Amniotic stem cell (primary cell): ENCODE data around the gene RASD2.
"Not testable (repeated sequence)": the region's sequence is repeated elsewhere in the genome, so short reads cannot be mapped to it uniquely, and the experiment has no call there.

Experiments
- DNase-seq: peaks from one replicate; lab custom pipeline; 2025; lab: John Stamatoyannopoulos, UW

RASD2 gene, protein sequence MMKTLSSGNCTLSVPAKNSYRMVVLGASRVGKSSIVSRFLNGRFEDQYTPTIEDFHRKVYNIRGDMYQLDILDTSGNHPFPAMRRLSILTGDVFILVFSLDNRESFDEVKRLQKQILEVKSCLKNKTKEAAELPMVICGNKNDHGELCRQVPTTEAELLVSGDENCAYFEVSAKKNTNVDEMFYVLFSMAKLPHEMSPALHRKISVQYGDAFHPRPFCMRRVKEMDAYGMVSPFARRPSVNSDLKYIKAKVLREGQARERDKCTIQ

GRCh38 chr22:35540595-35541253 lies at the start of gene RASD2:
TSS of gene RASD2 (plus strand) at chr22:35540831. CDS start at chr22:35546810, 5,979 bp downstream.
- no peak for DNase-seq

DNA sequence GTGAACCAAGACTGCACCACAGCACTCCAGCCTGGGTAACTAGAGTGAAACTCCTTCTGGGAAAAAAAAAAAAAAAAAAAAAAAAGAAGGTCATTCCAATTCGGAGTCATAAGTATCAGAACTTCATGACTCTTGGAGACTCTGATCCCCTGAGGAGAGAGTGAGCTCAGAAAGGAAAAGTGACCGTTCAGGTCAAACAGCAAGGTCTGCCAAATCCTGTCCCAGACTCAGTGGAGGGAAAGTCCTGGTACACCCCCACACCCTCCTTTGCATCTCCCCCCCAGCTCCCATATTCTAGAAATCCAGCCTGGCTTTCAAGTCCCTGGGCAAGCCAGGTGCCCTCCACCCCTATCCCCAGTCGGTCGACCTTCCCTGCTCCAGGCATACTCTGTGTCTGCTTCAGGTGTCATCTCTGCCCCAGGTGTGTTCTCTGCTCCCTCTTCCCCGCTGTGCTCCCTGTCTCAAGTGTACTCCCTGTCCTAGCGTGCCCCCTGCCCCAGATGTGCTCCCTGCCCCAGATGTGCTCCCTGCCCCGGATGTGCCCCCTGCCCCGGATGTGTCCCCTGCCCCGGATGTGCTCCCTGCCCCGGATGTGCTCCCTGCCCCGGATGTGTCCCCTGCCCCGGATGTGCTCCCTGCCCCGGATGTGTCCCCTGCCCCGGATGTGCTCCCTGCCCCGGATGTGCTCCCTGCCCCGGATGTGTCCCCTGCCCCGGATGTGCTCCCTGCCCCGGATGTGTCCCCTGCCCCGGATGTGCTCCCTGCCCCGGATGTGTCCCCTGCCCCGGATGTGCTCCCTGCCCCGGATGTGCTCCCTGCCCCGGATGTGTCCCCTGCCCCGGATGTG lies 49.3 kb upstream of the RASD2 start:
- not testable (repeated sequence) for DNase-seq

DNA sequence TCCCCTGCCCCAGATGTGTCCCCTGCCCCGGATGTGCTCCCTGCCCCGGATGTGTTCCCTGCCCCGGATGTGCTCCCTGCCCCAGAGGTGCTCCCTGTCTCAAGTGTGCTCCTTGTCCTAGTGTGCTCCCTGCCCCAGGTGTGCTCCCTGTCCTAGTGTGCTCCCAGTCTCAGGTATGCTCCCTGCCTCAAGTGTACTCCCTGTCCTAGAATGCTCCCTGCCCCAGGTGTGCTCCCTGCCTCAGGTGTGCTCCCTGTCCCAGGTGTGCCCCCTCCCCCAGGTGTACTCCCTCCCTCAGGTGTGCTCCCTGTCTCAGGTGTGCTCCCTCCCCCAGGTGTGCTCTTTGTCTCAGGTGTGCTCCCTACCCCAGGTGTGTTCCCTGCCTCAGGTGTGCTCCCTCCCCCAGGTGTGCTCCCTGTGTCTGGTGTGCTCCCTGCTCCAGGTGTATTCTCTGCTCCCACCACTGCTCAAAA lies 48.7 kb upstream of the RASD2 start:
- DNase-seq, result no peak

DNA sequence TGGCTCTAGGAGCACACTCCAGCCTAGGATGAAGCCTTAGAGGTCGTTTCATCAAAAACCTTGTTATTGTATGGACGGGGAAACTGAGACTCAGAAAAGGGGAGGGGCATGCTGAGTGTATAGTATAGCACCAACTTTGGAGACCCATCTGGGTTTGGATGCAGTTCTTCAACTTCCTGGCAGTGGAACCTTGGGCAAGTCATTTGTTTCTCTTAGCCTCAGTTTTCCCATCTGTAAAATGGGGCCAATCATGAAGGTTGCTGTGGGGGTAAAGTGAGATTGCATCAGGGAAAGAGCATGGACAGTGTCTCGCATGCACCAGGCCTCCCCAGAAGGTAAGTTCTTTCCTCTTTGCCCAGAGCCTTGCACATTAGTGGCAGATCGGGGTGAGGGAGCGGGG lies 47.6 kb upstream of the RASD2 start:
- no peak for DNase-seq

DNA sequence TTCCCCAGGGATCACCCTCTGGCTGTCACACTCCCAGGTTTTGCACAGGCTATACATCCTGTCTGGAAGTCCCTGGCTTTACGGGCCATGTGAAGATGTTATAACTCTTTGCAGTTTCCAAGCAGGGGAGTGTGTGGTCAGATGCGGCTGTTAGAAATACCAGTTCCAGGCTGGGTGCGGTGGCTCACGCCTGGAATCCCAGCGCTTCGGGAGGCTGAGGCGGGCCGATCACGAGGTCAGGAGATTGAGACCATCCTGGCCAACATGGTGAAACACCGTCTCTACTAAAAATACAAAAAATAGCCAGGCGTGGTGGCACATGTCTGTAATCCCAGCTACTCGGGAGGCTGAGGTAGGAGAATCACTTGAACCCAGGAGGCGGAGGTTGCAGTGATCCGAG lies 44.9 kb upstream of the RASD2 start:
- not testable (repeated sequence) for DNase-seq

- DNase-seq, result no peak
These were observed 43.8 kb upstream of the RASD2 start for GRCh38 chr22:35496768-35497312.

- DNase-seq, result no peak
These were observed 42.4 kb upstream of the RASD2 start for GRCh38 chr22:35498026-35498800.

- DNase-seq, result no peak
These were observed 37.8 kb upstream of the RASD2 start for GRCh38 chr22:35502836-35503235.

DNA sequence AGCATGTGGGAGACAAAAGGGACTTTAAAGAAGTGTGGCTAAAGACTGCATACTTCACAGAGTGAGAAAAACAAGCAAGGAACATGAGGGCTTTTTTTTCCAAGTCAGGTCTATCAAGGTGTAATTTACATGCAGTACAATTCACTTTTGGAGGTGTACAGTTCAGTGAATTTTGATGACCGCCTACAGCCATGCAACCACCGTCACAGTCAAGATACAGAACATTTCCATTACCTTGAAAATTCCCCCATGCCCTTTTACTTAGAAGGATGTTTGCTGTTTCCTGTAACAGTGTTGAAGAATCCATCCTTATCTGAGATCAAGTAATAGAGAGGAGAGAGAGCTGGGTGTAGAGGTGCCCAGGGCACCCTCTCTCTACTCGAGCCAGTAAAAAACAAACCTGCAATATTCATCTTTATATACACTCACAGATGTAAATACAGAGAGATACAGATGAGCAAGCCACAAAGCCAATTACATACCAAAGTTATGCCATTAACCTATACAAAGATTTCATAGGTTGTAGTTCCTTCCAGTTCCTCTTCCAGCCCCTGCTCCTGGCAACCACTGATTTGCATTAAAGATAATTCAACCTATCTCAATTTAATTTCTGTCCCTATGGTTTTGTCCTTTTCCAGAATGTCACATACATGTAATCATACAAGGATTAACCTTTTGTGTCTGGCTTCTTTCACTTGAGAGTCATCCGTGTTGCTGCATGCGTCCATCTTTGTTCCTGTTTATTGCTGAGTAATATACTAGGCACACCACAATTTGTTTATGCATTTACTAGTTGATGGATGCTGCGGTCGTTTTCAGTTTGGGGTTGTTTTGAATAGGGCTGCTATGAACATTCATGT lies 35.0 kb upstream of the RASD2 start:
- DNase-seq, result no peak

DNA sequence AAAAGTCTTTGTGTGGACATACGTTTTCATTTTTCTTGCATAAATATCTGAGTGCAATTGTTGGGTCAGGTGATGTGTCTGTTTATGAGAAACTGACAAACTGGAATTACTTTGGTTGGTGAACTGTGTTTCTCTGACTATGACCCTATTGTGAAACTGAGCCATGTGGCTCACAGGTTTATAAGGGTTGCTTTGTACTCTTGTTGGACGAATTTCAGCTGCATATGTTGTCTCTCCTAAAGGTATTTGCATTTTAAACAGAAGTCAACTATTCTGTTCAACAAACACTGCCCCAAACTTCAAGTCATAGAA lies 34.4 kb upstream of the RASD2 start:
- DNase-seq, result no peak

DNA sequence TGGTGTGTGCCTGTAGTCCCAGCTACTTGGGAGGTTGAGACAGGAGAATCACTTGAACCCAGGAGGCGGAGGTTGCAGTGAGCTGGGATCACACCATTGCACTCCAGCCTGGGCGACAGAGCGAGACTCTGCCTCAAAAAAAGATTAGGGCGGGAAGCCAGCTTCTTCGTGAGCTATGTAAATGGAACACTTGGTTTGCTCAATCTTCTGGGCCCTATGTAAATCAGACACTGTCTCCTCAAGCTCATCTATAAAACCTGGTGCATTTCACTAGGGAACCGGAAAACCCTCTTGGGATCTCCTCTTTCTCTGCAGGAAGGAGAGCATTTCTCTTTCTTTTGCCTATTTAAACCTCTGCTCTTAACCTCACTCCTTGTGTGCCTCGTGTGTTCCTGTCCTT lies 32.8 kb upstream of the RASD2 start:
- DNase-seq, result not testable (repeated sequence)

DNA sequence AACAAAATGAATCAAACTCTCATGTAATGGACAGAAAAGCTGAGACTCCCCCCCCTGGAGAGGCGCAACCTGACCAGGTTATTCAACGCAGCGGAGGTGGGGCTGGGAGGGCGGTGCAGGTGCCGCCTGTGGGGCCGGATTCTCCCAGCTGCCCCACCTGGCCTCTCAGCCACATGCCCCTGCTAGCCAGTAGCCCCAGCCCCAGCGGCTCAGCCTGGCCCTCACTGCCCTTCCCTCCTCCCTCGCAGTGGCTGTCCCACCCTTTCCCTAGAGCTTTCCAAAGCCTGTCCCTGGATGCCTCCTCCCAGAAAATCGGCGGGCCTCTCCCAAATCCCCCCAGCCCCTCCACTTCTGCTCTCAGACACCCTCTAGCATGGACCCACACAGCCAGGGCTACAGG lies 31.2 kb upstream of the RASD2 start:
- no peak for DNase-seq

GRCh38 chr22:35509960-35510359 lies 30.7 kb upstream of the RASD2 start:
- no peak for DNase-seq

DNA sequence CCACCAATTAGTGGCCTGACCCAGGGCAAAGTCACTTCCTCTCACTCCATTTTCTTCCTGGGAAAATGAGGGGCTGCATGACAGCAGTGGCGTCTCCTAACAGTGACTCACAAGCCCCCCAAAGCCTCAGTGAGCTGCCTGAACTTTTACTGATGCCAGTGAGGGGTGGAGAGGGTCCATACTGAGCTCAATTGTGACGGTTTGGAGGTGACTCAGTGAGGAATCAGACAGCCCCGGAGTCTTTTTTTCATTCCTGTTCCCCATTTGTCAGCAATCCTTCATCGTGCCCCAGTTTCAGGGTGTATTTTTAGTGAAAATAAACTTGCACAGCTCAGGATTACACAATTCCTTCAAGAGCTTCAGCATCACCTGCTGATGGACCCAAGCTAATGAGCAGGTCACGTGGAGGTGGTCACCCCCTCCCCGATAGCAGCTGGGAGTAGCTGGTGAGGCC lies 30.1 kb upstream of the RASD2 start:
- no peak for DNase-seq

DNA sequence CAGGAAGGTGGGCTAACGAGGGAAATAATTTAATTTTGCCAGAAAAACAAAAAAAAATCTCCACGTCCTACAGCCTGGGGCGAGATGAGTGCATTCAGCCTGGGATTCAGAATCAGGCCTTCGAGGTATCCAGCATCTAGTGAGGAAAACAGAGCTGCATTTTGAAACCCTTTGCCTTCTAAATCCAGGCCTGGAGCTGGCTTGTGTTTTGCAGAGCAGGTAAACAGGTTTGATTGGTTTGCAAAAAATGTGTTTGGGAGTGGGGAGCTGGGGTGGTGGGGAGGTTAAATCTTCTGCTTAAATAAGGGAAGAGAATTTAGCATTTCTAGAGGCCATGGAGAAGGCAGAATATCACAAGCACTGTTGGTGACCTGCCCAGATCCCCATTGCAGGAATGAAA lies 29.7 kb upstream of the RASD2 start:
- DNase-seq, result no peak

DNA sequence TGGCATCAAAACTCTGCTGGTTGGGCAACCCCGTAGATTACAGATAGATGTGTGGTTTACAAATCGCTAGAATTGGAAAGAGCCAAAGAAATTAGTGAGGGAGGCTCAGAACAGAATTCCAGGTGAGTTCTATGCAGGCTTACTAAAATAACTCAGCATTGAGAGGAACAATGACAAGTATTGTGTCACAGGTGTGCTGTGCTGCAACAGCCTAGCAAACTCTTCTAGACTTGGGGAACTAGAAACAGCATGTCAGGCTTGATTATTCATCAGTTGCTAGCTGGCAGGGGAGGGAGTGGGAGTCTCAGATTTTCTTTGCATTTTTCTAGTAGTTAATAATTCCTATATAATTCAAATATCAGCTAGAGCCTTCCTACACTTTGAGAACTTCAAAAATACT lies 26.3 kb upstream of the RASD2 start:
- DNase-seq, result no peak

DNA sequence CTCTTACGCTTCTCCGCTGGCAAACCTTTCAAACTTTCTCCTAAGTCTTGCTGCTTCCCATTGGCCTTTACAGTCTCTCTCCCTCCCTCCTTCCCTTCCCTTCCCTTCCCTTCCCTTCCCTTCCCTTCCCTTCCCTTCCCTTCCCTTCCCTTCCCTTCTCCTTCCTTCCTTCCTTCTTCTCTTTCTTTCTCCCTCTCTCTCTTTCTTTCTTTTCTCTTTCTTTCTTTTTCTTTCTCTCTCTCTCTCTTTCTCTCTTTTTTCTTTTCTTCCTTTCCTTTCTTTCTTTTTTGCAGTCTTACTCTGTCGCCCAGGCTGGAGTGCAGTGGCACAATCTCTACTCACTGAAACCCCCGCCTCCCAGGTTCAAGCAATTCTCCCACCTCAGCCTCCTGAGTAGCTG lies 24.7 kb upstream of the RASD2 start:
- not testable (repeated sequence) for DNase-seq

- DNase-seq, result no peak
These were observed 23.9 kb upstream of the RASD2 start for GRCh38 chr22:35516723-35517122.

DNA sequence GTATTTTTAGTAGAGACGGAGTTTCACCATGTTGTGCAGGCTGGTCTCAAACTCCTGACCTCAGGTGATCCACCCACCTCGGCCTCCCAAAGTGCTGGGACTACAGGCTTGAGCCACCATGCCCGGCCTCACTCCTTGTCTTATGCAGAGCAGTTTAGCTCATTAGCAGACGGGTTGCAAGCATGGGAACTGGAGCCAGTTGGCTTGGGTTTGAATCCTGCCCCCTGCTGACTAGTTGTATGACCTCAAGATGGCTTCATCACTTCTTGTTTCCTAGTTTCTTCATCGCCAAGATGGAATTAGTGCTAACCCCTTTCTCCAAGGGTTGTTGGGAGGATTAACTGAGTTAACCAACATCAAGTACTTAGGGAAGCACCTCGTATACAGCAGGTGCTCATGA lies 23.4 kb upstream of the RASD2 start:
- no peak for DNase-seq

GRCh38 chr22:35517769-35518530 lies 22.7 kb upstream of the RASD2 start:
- no peak for DNase-seq
